Measurements from ENCODE around the gene RHCG. TPM values are rescaled to one million over a fixed set of nuclear protein-coding genes. Genes with fewer than 3 reads are reported as not detected.

The RHCG gene
- total and polyA plus RNA-seq, 2 of the 4 experiments (the other 2 are of a cell fraction), result not detected

GRCh38 chr15:89455535-89455934 is 40.8 kb downstream of the RHCG start:
- no TSS peak for BruUV-seq (replicated peaks)

More at GRCh38 chr15:89455535-89455934, 40.8 kb downstream of the RHCG start:
- H3K9me1 ChIP-seq (ENCODE audit: insufficient read depth, low read length), result 0 out of 2 replicates have a peak, but pooled peaks cover 3% of the 10 kb centered on the region
- no peaks in the 10 kb centered on the region for H3K36me3 ChIP-seq (ENCODE audit: control insufficient read depth, insufficient read depth, low read length)
- ChIA-PET CTCF (no interaction called here), POLR2A (ENCODE audit: unreplicated experiment) (no interaction called here)
- TF ChIP-seq RFX5 (IDR thresholded peaks at IDR 0.05; ENCODE audit: low read depth, low read length) (no peak), RCOR1 (IDR thresholded peaks at IDR 0.05; ENCODE audit: insufficient replicate concordance, low read length) (no peak), POLR2A (IDR thresholded peaks at IDR 0.05; ENCODE audit: low read depth, low read length) (no peak), MAFK (IDR thresholded peaks at IDR 0.05; ENCODE audit: low read depth, low read length) (no peak), BHLHE40 (IDR thresholded peaks at IDR 0.05; ENCODE audit: low read depth, low read length) (no peak), NFE2L2 (IDR thresholded peaks at IDR 0.05; ENCODE audit: low read depth, low read length) (no peak), MXI1 (IDR thresholded peaks at IDR 0.05; ENCODE audit: borderline replicate concordance, low read depth, low read length) (no peak), MAZ (IDR thresholded peaks at IDR 0.05; ENCODE audit: borderline replicate concordance, low read depth, low read length) (no peak)
- no peak overlapping the region for H2BK5ac ChIP-seq (ENCODE audit: low read depth, low read length, poor library complexity, severe bottlenecking)
- H2AK5ac ChIP-seq (ENCODE audit: low read depth, low read length), result no peak overlapping the region
- no peaks in the 10 kb centered on the region for H3K79me1 ChIP-seq (ENCODE audit: low read depth in 1 of 2, low read length in 2 of 2)
- H4K91ac ChIP-seq (ENCODE audit: insufficient read depth, low read depth, low read length), result no peak overlapping the region
- WGBS, 2 experiments (ENCODE audit: extremely low coverage in 2 of 2, insufficient read length in 1 of 2), result no CpG with 5 or more reads among the region's 1 CpG
- H3K4me2 ChIP-seq (ENCODE audit: low read depth, low read length), result no peak overlapping the region
- H3K27me3 ChIP-seq (ENCODE audit: control insufficient read depth, insufficient read depth, low read length), result peaks cover 17% of the 10 kb centered on the region
- H3K4ac ChIP-seq (ENCODE audit: low read depth, low read length), result no peak overlapping the region
- no peak overlapping the region for H2AFZ ChIP-seq (replicated peaks; ENCODE audit: low read length, poor library complexity)
- ATAC-seq (ENCODE audit: low read depth) (no peak), DNase-seq (no peak)
- no peak overlapping the region for H3K4me3 ChIP-seq (ENCODE audit: insufficient read depth, low read depth, low read length)
- H3K14ac ChIP-seq (replicated peaks; ENCODE audit: low read depth, low read length), result no peak overlapping the region
- H4K8ac ChIP-seq (ENCODE audit: low read depth in 2 of 2, low read length in 2 of 2), result no peak overlapping the region
- dilution Hi-C loops (cut with HindIII; ENCODE audit: low sequenced_read_pairs, unreplicated experiment), result no loop called here
- in situ Hi-C loops (cut with MboI; ENCODE audit: low sequenced_read_pairs), result no loop called here
- H3K9ac ChIP-seq (ENCODE audit: low read depth, low read length), result no peak overlapping the region
- H3K23ac ChIP-seq (ENCODE audit: low read depth, low read length), result no peak overlapping the region
- peaks cover 2% of the 10 kb centered on the region; the same call in 1 of the 2 replicates for H3K9me3 ChIP-seq (ENCODE audit: control insufficient read depth, insufficient read depth, low read length)
- H2BK20ac ChIP-seq (ENCODE audit: low read depth, low read length), result no peak overlapping the region
- H3K56ac ChIP-seq (ENCODE audit: extremely low read depth, insufficient read depth, low read length), result no peak overlapping the region
- intact Hi-C loops (cut with micrococcal nuclease), result no loop called here
- no peaks in the 10 kb centered on the region for H4K20me1 ChIP-seq (ENCODE audit: insufficient read depth, low read length)
- no peak overlapping the region for H3K27ac ChIP-seq (ENCODE audit: insufficient read depth, low read length)
- no peak overlapping the region for H4K5ac ChIP-seq (ENCODE audit: low read depth, low read length)
- no peak overlapping the region for H3K18ac ChIP-seq (ENCODE audit: low read depth, low read length)
- H2AK9ac ChIP-seq (replicated peaks; ENCODE audit: low read depth, low read length, poor library complexity), result no peak overlapping the region
- H3K4me1 ChIP-seq (ENCODE audit: control insufficient read depth, insufficient read depth, low read length), result no peaks in the 10 kb centered on the region; the same call in 1 of the 2 replicates
- H2BK15ac ChIP-seq (ENCODE audit: low read depth, low read length), result no peak overlapping the region
- H2BK120ac ChIP-seq (ENCODE audit: low read depth, low read length), result no peak overlapping the region
